Mucosa of stomach (tissue), 1 donor: ENCODE data around the gene ARPC1A.
"Not testable (repeated sequence)": the region's sequence is repeated elsewhere in the genome, so short reads cannot be mapped to it uniquely, and the experiment has no call there.

Source experiments
- H3K27me3 ChIP-seq: one replicate; pipeline ENCODE4 v1.7.0; 2013; ENCODE audit warnings: mild to moderate bottlenecking, low read length; ENCODE audit not compliant: control insufficient read depth, insufficient read depth
- H3K36me3 ChIP-seq: one replicate; pipeline ENCODE4 v1.7.0; 2013; ENCODE audit warnings: low read length; ENCODE audit not compliant: control insufficient read depth, insufficient read depth
- H3K4me1 ChIP-seq: one replicate; pipeline ENCODE4 v1.7.0; 2013; ENCODE audit warnings: mild to moderate bottlenecking, low read length; ENCODE audit not compliant: control insufficient read depth, insufficient read depth
- H3K4me3 ChIP-seq: one replicate; pipeline ENCODE4 v1.7.0; 2013; ENCODE audit warnings: low read length
- H3K9ac ChIP-seq: one replicate; pipeline ENCODE4 v1.7.0; 2013; ENCODE audit warnings: mild to moderate bottlenecking, low read length, moderate library complexity
- H3K9me3 ChIP-seq: one replicate; pipeline ENCODE4 v1.7.0; 2013; ENCODE audit warnings: mild to moderate bottlenecking, low read length, moderate library complexity; ENCODE audit not compliant: control insufficient read depth
- donor health status: Pancreatic carcinoma.

Gene ARPC1A

GRCh38 chr7:99415513-99416127 lies 89.9 kb downstream of the ARPC1A start:
- H3K9me3 ChIP-seq, H3K36me3 ChIP-seq, H3K27me3 ChIP-seq, H3K4me3 ChIP-seq, H3K4me1 ChIP-seq, H3K9ac ChIP-seq: not testable (repeated sequence)
